Caki2 (cell line): ENCODE data around the gene SEMA4B. TPM values are rescaled to one million over a fixed set of nuclear protein-coding genes. Genes with fewer than 3 reads are reported as not detected.
"Not testable (repeated sequence)": the region's sequence is repeated elsewhere in the genome, so short reads cannot be mapped to it uniquely, and the experiment has no call there.

Experiments used
- DNase-seq: peaks from one replicate; pipeline ENCODE4 v3.0.0-alpha.2; 2015; ENCODE audit warnings: low read depth
- in situ Hi-C: cut with HindIII; loops from 2 replicates; pipeline ENCODE4 v1.10.0; 2016; ENCODE audit warnings: low sequenced_read_pairs, low pct_unique_long_range_greater_than_20kb, mixed read lengths
- total RNA-seq: library from RNA; depleted of rRNA; stranded (reverse); fragments of >200 nt; shearing (Covaris generic); gene quantifications from 2 replicates; pipeline ENCODE4 v1.2.3, GENCODE V29; 2014; ENCODE audit warnings: low replicate concordance

The SEMA4B gene
- total RNA-seq, 1 experiment from 2014 or later: 37.6 TPM

- DNase-seq: no peak
- in situ Hi-C loops: no loop called here
Measured at GRCh38 chr15:90233387-90234095, 32.4 kb downstream of the SEMA4B start, which contains the start of gene CIB1. CIB1 (minus strand) TSS chr15:90233941; CDS start chr15:90233885, 56 bp downstream.

DNA sequence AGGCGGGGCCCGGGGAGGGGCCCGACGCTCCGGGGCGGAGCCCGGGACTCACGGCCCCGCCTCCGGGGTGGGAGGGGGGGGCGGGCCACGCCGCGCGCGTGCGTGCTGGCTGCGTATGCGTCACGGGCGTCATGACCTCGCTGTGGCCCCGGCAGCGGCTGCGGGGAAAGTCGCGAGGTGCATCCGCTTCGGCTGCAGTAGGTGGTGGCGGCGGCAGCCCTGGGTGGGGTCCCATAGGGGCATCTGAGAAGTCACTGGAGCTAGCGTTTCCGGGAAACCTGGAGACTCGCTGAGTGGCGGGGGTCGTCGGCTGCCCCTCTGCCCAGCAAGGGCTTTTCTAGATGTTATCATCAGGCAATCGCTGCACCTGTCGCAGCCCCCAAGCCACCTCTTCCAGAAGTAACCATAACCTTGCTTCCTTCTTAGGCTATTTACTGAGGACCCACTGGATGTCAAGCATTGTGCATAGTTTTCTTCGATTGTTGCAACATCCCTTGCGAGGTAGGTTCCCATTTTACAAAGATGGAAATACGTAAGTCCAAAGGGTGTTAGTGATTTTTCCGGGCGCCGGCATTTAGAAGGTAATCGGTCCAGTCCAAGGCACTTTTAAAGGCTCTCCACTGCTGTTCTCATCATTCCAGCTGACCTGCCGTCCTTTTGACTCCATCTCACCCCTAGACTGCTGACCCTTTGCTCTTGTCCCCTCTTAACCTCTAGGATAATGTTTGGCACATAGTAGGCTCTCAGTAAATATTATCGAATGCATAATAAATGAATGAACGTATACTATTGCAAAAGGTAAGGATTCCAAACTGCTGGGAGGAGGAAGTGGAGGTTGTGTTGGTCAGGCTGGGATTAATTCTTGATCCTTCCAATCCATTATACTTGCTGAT, 33.2 kb downstream of the SEMA4B start, which contains the start of gene GDPGP1:
GDPGP1 (plus strand) TSS at position 114 of the 893 bp plus-strand sequence. CDS start 6,700 bp downstream, outside the sequence.
- peak; percentile 95 for DNase-seq
- in situ Hi-C loops: no loop called here

- in situ Hi-C loops: no loop called here
- DNase-seq: no peak
Measured at GRCh38 chr15:90239371-90239770, 38.2 kb downstream of the SEMA4B start.

GRCh38 chr15:90240856-90241255, 39.7 kb downstream of the SEMA4B start:
- DNase-seq: no peak
- in situ Hi-C loops: no loop called here

GRCh38 chr15:90241343-90242192, 40.4 kb downstream of the SEMA4B start:
- DNase-seq: no peak

GRCh38 chr15:90243943-90244639, 43.0 kb downstream of the SEMA4B start:
- no peak for DNase-seq

More at GRCh38 chr15:90241343-90242192, 40.4 kb downstream of the SEMA4B start:
- in situ Hi-C loops: no loop called here

DNA sequence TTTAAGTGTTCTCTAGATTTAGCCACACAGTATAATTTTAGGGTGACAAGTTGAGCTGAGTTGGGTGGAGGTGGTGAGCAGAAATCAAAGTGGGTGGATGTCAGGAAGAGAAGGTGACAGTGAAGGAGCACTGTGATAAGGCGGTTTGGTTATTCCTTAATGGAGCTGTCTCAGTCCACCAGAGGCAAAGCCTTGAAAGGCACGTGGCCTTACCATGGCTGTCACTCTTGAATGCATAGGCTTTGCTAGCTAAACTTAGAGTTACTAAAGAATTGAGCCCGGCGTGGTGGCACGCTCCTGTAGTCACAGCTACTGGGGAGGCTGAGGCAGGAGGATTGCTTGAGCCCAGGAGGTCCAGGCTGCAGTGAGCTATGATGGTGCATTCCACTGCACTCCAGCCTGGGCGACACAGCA, 47.7 kb downstream of the SEMA4B start:
- in situ Hi-C loops: no loop called here
- no peak for DNase-seq

More at GRCh38 chr15:90243943-90244639, 43.0 kb downstream of the SEMA4B start:
- in situ Hi-C loops: no loop called here

DNA sequence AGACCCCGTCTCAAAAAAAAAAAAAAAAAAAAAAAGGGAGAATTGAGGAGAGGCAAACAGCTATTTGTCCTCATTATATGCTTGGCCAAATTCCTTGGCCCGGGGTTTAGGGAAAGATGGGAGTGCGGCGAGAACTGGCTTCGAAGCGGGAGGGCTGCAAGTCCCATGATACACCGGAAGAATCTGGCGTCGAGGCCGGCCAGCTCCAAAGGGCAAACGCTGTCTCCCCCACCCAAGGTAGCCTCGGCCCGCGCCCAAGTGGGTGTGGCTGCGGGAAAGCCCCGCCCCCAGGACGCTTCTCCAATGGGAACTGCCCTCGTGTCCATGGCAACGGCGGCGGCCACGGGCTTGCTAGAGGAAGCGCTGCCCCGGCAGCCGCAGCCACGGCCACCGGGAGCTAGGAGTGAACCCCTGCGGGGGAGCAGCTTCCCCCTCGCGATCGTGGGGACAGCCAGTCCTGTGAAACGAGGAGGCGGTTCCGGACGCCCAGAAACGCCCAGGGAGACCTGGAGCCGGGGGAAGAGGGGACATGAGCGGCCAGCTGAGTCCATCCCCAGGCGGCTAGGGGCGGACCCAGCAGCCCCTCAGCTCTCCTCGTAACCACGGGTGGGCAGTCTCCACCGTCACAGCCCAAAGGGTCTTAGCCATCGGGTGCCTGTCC, 48.2 kb downstream of the SEMA4B start, which contains the start of gene TTLL13:
TTLL13 (plus strand) TSS at position 354 of the 661 bp plus-strand sequence. CDS start 1,075 bp downstream, outside the sequence.
- DNase-seq: peak; percentile 91

DNA sequence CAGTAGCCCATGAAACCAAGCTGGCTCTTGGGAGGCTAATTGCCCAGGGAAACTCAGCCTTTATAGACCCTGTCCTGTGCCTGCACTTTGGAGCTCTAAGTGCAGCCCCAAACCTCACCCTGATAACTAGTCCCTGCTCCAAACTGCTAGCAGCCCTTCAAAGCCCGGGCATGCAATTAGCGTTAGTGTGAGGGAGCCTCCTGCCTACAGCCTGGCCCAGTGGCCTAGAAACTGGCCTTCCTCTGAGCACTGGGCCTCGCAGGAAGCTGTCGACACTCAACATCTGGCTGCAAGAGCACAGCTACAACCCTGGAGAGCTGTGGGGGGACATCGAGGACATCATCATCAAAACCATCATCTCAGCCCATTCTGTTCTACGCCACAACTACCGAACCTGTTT, 56.6 kb downstream of the SEMA4B start:
- in situ Hi-C loops: no loop called here
- DNase-seq: no peak

More for the DNA sequence above, 48.2 kb downstream of the SEMA4B start, which contains the start of gene TTLL13:
- in situ Hi-C loops: no loop called here

- in situ Hi-C loops: no loop called here
- no peak for DNase-seq
Measured at GRCh38 chr15:90259524-90259923, 58.4 kb downstream of the SEMA4B start.

GRCh38 chr15:90260731-90261130, 59.6 kb downstream of the SEMA4B start:
- DNase-seq, in situ Hi-C loops: not testable (repeated sequence)

DNA sequence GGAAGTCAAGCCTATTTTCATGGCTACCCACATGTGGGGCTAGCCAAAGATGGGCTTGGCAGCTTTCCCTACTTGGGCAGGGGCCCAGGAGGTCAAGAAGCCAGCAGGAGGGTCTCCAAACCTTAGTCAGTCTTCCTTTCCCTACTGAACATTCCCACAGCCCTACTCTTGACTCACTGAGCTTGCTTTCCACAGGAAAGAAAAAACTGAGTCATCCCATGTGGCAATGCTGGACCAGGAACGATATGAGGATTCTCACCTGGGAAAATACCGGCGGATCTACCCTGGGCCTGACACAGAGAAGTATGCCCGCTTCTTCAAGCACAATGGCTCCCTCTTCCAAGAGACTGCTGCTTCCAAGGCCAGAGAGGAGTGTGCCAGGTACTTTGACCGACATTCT, 60.7 kb downstream of the SEMA4B start:
- no peak for DNase-seq
- in situ Hi-C loops: no loop called here

GRCh38 chr15:90262426-90262825, 61.3 kb downstream of the SEMA4B start:
- DNase-seq: no peak
- in situ Hi-C loops: no loop called here

- peak; percentile 45 for DNase-seq
Measured at GRCh38 chr15:90264671-90265070, 63.5 kb downstream of the SEMA4B start.

DNA sequence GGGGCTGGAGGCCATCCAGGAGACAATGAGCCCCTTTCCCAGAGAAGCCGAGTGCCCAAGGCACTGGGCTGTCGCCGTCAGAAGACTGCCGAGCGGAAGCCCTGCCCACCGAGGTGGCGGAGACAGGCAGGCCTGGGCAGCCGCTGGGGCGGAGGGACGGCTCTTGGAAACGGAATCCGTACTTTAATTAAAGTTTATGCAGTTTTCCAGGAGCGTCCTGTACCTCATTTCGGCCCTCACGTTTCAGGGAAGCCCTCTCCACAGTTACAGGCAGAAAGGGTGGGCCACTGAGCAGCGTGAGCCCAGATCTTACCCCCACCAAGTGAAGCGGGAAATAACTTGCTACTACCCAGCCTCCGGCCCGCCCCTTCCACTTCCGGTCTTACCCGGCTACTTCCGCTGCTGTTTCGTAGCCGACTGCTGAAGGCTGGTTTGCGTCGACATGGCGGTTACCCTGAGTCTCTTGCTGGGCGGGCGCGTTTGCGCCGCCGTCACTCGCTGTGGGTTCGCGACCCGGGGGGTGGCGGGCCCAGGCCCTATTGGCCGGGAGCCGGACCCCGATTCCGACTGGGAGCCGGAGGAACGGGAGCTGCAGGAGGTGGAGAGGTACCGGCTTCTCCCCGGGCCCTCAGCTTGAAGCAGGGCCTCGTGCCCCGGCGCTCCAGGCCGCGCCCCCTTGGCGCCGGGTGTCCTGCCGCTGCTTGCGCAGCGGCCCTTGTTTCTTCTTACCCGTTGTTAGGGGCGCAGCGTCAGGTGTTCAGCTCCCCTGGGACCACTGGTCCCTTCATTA, 64.3 kb downstream of the SEMA4B start, which contains the start of gene NGRN:
NGRN (plus strand) TSS at position 402 of the 790 bp plus-strand sequence; CDS start at position 443, 41 bp downstream.
- in situ Hi-C loops: no loop called here
- peak; percentile 93 for DNase-seq

More at GRCh38 chr15:90264671-90265070, 63.5 kb downstream of the SEMA4B start:
- in situ Hi-C loops: no loop called here

DNA sequence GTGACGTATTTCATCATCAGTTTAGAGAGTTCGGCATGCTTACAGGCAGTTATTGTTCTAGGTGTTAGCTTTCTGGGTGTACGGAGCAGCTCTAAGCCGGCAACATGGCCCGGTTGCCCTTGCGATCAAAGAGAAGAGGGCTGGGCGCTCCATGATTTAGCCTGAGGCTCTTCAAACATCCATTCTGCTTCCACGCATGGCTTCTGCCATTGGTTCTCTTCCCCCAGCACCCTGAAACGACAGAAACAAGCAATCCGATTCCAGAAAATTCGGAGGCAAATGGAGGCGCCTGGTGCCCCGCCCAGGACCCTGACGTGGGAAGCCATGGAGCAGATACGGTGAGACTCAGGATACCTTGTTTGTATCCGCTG, 64.9 kb downstream of the SEMA4B start:
- DNase-seq: no peak
- in situ Hi-C loops: no loop called here
